Measurements from ENCODE around the gene OR2A1.
"Not testable (repeated sequence)": the region's sequence is repeated elsewhere in the genome, so short reads cannot be mapped to it uniquely, and the experiment has no call there.

- TF ChIP-seq CTCF (IDR thresholded peaks at IDR 0.05); ZFX (IDR thresholded peaks at IDR 0.05; ENCODE audit: borderline replicate concordance): not testable (repeated sequence)
Measured at GRCh38 chr7:144275281-144275680, 36.9 kb upstream of the OR2A1 start.
